Calu3 (cell line): ENCODE results near the gene GLE1. TPM values are rescaled to one million over a fixed set of nuclear protein-coding genes. Genes with fewer than 3 reads are reported as not detected.

Source experiments
- BruUV-seq: library from RNA; stranded (reverse); fragments of 400-500 nt; replicated peaks from 2 replicates; lab custom pipeline; 2021; lab: Mats Ljungman, UMichigan
- CTCF ChIA-PET: fragments of 300-600 bp; sonication (Branson Sonifier 250); formaldehyde crosslinking; loops from one replicate; lab custom pipeline; 2022; ENCODE audit warnings: antibody characterized with exemption; lab: Charles Lee
- DNase-seq: peaks from one replicate; pipeline ENCODE4 v3.0.0; 2022
- H3K27ac Mint-ChIP-seq: one replicate; pipeline ENCODE4 v1.8.0; 2022; ENCODE audit warnings: mixed read lengths; ENCODE audit not compliant: unreplicated experiment
- H3K27me3 Mint-ChIP-seq: one replicate; pipeline ENCODE4 v1.8.0; 2022; ENCODE audit warnings: mixed read lengths; ENCODE audit not compliant: unreplicated experiment
- H3K36me3 Mint-ChIP-seq: one replicate; pipeline ENCODE4 v1.8.0; 2022; ENCODE audit warnings: mild to moderate bottlenecking, moderate library complexity, mixed read lengths; ENCODE audit not compliant: insufficient read depth, unreplicated experiment
- H3K4me1 Mint-ChIP-seq: one replicate; pipeline ENCODE4 v1.8.0; 2022; ENCODE audit warnings: mild to moderate bottlenecking, low read depth, mixed read lengths; ENCODE audit not compliant: unreplicated experiment
- H3K4me3 Mint-ChIP-seq: one replicate; pipeline ENCODE4 v1.8.0; 2022; ENCODE audit warnings: mild to moderate bottlenecking, low read depth, moderate library complexity, mixed read lengths; ENCODE audit not compliant: unreplicated experiment
- H3K9me3 Mint-ChIP-seq: one replicate; pipeline ENCODE4 v1.8.0; 2022; ENCODE audit warnings: low read depth, mixed read lengths; ENCODE audit not compliant: unreplicated experiment
- intact Hi-C: fragments of 100-400 bp; cut with micrococcal nuclease; formaldehyde crosslinking; loops from one replicate; pipeline ENCODE4 v1.10.0; 2022; ENCODE audit not compliant: unreplicated experiment
- total RNA-seq: library from RNA; stranded (reverse); gene quantifications from 2 replicates; pipeline ENCODE4 v1.2.3, GENCODE V29; 2022
- TF ChIP-seq, protein P1 (sequence below): fragments of 200-600 bp; IDR thresholded peaks from one replicate; pipeline ENCODE4 v1.8.0; 2022; ENCODE audit warnings: antibody characterized with exemption; ENCODE audit not compliant: unreplicated experiment

GLE1 gene
- total RNA-seq, 1 experiment from 2014 or later = 24.8 TPM

GRCh38 chr9:128523199-128523925, 18.8 kb downstream of the GLE1 start:
- intact Hi-C loops = no loop called here
- Mint-ChIP-seq H3K27ac (no peak overlapping the region), H3K36me3 (peaks cover 5% of the 10 kb centered on the region), H3K4me1 (no peaks in the 10 kb centered on the region), H3K4me3 (no peak overlapping the region), H3K27me3 (no peaks in the 10 kb centered on the region), H3K9me3 (no peaks in the 10 kb centered on the region)
- TF ChIP-seq, protein P1, sequence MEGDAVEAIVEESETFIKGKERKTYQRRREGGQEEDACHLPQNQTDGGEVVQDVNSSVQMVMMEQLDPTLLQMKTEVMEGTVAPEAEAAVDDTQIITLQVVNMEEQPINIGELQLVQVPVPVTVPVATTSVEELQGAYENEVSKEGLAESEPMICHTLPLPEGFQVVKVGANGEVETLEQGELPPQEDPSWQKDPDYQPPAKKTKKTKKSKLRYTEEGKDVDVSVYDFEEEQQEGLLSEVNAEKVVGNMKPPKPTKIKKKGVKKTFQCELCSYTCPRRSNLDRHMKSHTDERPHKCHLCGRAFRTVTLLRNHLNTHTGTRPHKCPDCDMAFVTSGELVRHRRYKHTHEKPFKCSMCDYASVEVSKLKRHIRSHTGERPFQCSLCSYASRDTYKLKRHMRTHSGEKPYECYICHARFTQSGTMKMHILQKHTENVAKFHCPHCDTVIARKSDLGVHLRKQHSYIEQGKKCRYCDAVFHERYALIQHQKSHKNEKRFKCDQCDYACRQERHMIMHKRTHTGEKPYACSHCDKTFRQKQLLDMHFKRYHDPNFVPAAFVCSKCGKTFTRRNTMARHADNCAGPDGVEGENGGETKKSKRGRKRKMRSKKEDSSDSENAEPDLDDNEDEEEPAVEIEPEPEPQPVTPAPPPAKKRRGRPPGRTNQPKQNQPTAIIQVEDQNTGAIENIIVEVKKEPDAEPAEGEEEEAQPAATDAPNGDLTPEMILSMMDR = no peak
- no TSS peak for BruUV-seq
- DNase-seq = no peak
- CTCF ChIA-PET = no interaction called here

- no peaks in the 10 kb centered on the region for H3K4me1 Mint-ChIP-seq
- no TSS peak for BruUV-seq
- H3K9me3 Mint-ChIP-seq = no peaks in the 10 kb centered on the region
- intact Hi-C loops = no loop called here
- peaks cover 14% of the 10 kb centered on the region for H3K36me3 Mint-ChIP-seq
- CTCF ChIA-PET = no interaction called here
- no peak overlapping the region for H3K4me3 Mint-ChIP-seq
- no peak overlapping the region for H3K27ac Mint-ChIP-seq
- TF ChIP-seq, protein P1 = no peak
- no peak for DNase-seq
- no peaks in the 10 kb centered on the region for H3K27me3 Mint-ChIP-seq
These were observed 22.2 kb downstream of the GLE1 start for GRCh38 chr9:128526720-128527119.

- intact Hi-C loops = no loop called here
- no peaks in the 10 kb centered on the region for H3K9me3 Mint-ChIP-seq
- peaks cover 10% of the 10 kb centered on the region for H3K36me3 Mint-ChIP-seq
- no TSS peak for BruUV-seq
- no peaks in the 10 kb centered on the region for H3K4me1 Mint-ChIP-seq
- CTCF ChIA-PET = no interaction called here
- TF ChIP-seq, protein P1 = no peak
- no peaks in the 10 kb centered on the region for H3K27me3 Mint-ChIP-seq
- no peak for DNase-seq
- no peak overlapping the region for H3K27ac Mint-ChIP-seq
- no peak overlapping the region for H3K4me3 Mint-ChIP-seq
These were observed 24.1 kb downstream of the GLE1 start for GRCh38 chr9:128528445-128529160.

GRCh38 chr9:128529191-128529590, 24.7 kb downstream of the GLE1 start:
- DNase-seq = no peak
- H3K27ac Mint-ChIP-seq = no peak overlapping the region
- CTCF ChIA-PET = no interaction called here
- no peaks in the 10 kb centered on the region for H3K4me1 Mint-ChIP-seq
- TF ChIP-seq, protein P1 = no peak
- H3K36me3 Mint-ChIP-seq = peaks cover 10% of the 10 kb centered on the region
- no peaks in the 10 kb centered on the region for H3K9me3 Mint-ChIP-seq
- intact Hi-C loops = no loop called here
- H3K27me3 Mint-ChIP-seq = no peaks in the 10 kb centered on the region
- no TSS peak for BruUV-seq
- H3K4me3 Mint-ChIP-seq = no peak overlapping the region
